ENCODE data around the gene ZNF396. TPM values are rescaled to one million over a fixed set of nuclear protein-coding genes. Genes with fewer than 3 reads are reported as not detected.
A peak's percentile ranks its signal among the peaks of the same experiment; 100 is the strongest.

Gene ZNF396
- total RNA-seq, 1 experiment from 2014 or later, result 0.69 TPM

GRCh38 chr18:35343488-35343935 is 33.6 kb downstream of the ZNF396 start:
- DNase-seq (ENCODE audit: low read depth), result no peak

GRCh38 chr18:35337286-35337685 is 39.9 kb downstream of the ZNF396 start:
- DNase-seq (ENCODE audit: low read depth), result no peak

GRCh38 chr18:35335866-35336265 is 41.3 kb downstream of the ZNF396 start:
- no peak for DNase-seq (ENCODE audit: low read depth)

GRCh38 chr18:35334821-35335220 is 42.3 kb downstream of the ZNF396 start:
- DNase-seq (ENCODE audit: low read depth), result peak; percentile 11

- DNase-seq (ENCODE audit: low read depth), result no peak
Observed at GRCh38 chr18:35334212-35334611, 42.9 kb downstream of the ZNF396 start.

- DNase-seq (ENCODE audit: low read depth), result no peak
Observed at GRCh38 chr18:35331367-35332087, 45.6 kb downstream of the ZNF396 start.

- no peak for DNase-seq (ENCODE audit: low read depth)
Observed at GRCh38 chr18:35328868-35329267, 48.3 kb downstream of the ZNF396 start.

- DNase-seq (ENCODE audit: low read depth), result no peak
Observed at GRCh38 chr18:35326695-35327387, 50.3 kb downstream of the ZNF396 start.

GRCh38 chr18:35324926-35325655 is 52.0 kb downstream of the ZNF396 start:
- DNase-seq (ENCODE audit: low read depth), result no peak

GRCh38 chr18:35322486-35323458 is 54.4 kb downstream of the ZNF396 start:
- peak; percentile 16 for DNase-seq (ENCODE audit: low read depth)

Other genes with a start within 250 kb of the ZNF396 start
- gene ZNF397, start 136.3 kb downstream of the ZNF396 start, total RNA-seq (2014; rRNA removed), result 10.2 and 15.0 TPM in 2 replicates
- gene ZSCAN30, start 87.1 kb downstream of the ZNF396 start, total RNA-seq (2014; rRNA removed), result 11.5 and 19.1 TPM in 2 replicates
- 28.0 and 33.3 TPM in 2 replicates for gene ZNF24, start 32.9 kb downstream of the ZNF396 start, total RNA-seq (2014; rRNA removed)
- gene INO80C, start 120.6 kb upstream of the ZNF396 start, total RNA-seq (2014; rRNA removed), result 3.7 and 5.1 TPM in 2 replicates
- 94.0 and 94.3 TPM in 2 replicates for gene GALNT1, start 204.4 kb upstream of the ZNF396 start, total RNA-seq (2014; rRNA removed)